ENCODE data around the gene ZFHX2. TPM values are rescaled to one million over a fixed set of nuclear protein-coding genes. Genes with fewer than 3 reads are reported as not detected.
A peak's percentile ranks its signal among the peaks of the same experiment; 100 is the strongest.

The ZFHX2 gene
- polyA plus RNA-seq, 1 donor from 2014 or later, result 0.72 TPM

DNA sequence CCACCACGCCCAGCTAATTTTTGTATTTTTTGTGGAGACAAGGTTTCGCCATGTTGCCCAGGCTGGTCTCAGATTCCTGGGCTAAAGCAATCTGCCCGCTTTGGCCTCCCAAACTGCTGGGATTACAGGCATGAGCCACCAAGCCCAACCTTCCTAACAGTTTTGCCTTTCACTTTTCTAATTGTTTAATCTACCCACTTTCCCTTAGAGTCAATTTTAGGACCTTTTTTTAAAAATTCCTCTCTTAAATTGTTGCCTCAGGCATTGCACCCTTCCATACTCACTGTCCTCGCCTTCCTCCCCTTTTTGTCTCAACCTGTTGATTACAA, 11.5 kb downstream of the ZFHX2 start:
- H3K27ac ChIP-seq (ENCODE audit: low read length), result peak overlapping the region; percentile 91
- no peak overlapping the region for H3K4me3 ChIP-seq (ENCODE audit: low read length)
- H3F3A ChIP-seq (ENCODE audit: insufficient read depth, low read length, poor library complexity, severe bottlenecking), result no peaks in the 10 kb centered on the region
- peaks cover 14% of the 10 kb centered on the region for H3K79me2 ChIP-seq (replicated peaks; ENCODE audit: insufficient read depth, low read length)
- no peak overlapping the region for H3K9ac ChIP-seq (ENCODE audit: low read length)
- no peaks in the 10 kb centered on the region for H4K20me1 ChIP-seq (ENCODE audit: insufficient read depth)
- TF ChIP-seq TAF1 (IDR thresholded peaks at IDR 0.05; ENCODE audit: low read depth) (no peak), RAD21 (conservative IDR thresholded peaks at IDR 0.05) (no peak), SMC3 (conservative IDR thresholded peaks at IDR 0.05; ENCODE audit: poor library complexity) (no peak), EZH2 (IDR thresholded peaks at IDR 0.05; ENCODE audit: borderline replicate concordance, insufficient read depth, low read length, poor library complexity, severe bottlenecking) (no peak), POLR2AphosphoS5 (IDR thresholded peaks at IDR 0.05) (no peak), MXI1 (conservative IDR thresholded peaks at IDR 0.05; ENCODE audit: poor library complexity, severe bottlenecking) (no peak), EP300 (conservative IDR thresholded peaks at IDR 0.05; ENCODE audit: poor library complexity, severe bottlenecking) (no peak)
- TF ChIP-seq, protein P1, sequence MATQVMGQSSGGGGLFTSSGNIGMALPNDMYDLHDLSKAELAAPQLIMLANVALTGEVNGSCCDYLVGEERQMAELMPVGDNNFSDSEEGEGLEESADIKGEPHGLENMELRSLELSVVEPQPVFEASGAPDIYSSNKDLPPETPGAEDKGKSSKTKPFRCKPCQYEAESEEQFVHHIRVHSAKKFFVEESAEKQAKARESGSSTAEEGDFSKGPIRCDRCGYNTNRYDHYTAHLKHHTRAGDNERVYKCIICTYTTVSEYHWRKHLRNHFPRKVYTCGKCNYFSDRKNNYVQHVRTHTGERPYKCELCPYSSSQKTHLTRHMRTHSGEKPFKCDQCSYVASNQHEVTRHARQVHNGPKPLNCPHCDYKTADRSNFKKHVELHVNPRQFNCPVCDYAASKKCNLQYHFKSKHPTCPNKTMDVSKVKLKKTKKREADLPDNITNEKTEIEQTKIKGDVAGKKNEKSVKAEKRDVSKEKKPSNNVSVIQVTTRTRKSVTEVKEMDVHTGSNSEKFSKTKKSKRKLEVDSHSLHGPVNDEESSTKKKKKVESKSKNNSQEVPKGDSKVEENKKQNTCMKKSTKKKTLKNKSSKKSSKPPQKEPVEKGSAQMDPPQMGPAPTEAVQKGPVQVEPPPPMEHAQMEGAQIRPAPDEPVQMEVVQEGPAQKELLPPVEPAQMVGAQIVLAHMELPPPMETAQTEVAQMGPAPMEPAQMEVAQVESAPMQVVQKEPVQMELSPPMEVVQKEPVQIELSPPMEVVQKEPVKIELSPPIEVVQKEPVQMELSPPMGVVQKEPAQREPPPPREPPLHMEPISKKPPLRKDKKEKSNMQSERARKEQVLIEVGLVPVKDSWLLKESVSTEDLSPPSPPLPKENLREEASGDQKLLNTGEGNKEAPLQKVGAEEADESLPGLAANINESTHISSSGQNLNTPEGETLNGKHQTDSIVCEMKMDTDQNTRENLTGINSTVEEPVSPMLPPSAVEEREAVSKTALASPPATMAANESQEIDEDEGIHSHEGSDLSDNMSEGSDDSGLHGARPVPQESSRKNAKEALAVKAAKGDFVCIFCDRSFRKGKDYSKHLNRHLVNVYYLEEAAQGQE (IDR thresholded peaks at IDR 0.05; ENCODE audit: borderline replicate concordance), result no peak
- TF ChIP-seq, protein P2, sequence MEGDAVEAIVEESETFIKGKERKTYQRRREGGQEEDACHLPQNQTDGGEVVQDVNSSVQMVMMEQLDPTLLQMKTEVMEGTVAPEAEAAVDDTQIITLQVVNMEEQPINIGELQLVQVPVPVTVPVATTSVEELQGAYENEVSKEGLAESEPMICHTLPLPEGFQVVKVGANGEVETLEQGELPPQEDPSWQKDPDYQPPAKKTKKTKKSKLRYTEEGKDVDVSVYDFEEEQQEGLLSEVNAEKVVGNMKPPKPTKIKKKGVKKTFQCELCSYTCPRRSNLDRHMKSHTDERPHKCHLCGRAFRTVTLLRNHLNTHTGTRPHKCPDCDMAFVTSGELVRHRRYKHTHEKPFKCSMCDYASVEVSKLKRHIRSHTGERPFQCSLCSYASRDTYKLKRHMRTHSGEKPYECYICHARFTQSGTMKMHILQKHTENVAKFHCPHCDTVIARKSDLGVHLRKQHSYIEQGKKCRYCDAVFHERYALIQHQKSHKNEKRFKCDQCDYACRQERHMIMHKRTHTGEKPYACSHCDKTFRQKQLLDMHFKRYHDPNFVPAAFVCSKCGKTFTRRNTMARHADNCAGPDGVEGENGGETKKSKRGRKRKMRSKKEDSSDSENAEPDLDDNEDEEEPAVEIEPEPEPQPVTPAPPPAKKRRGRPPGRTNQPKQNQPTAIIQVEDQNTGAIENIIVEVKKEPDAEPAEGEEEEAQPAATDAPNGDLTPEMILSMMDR (IDR thresholded peaks at IDR 0.05; ENCODE audit: poor library complexity, severe bottlenecking), result no peak
- H3K9me3 ChIP-seq (ENCODE audit: low read length), result no peaks in the 10 kb centered on the region
- no peak overlapping the region for H2AFZ ChIP-seq (ENCODE audit: low read depth, low read length)
- H3K27me3 ChIP-seq (ENCODE audit: insufficient read depth, low read depth, low read length), result no peaks in the 10 kb centered on the region
- peaks cover 5% of the 10 kb centered on the region for H3K36me3 ChIP-seq (ENCODE audit: insufficient read depth, low read length)
- H3K9me2 ChIP-seq (ENCODE audit: insufficient read depth, low read length), result no peaks in the 10 kb centered on the region
- H3K4me2 ChIP-seq (ENCODE audit: low read length), result no peak overlapping the region

DNA sequence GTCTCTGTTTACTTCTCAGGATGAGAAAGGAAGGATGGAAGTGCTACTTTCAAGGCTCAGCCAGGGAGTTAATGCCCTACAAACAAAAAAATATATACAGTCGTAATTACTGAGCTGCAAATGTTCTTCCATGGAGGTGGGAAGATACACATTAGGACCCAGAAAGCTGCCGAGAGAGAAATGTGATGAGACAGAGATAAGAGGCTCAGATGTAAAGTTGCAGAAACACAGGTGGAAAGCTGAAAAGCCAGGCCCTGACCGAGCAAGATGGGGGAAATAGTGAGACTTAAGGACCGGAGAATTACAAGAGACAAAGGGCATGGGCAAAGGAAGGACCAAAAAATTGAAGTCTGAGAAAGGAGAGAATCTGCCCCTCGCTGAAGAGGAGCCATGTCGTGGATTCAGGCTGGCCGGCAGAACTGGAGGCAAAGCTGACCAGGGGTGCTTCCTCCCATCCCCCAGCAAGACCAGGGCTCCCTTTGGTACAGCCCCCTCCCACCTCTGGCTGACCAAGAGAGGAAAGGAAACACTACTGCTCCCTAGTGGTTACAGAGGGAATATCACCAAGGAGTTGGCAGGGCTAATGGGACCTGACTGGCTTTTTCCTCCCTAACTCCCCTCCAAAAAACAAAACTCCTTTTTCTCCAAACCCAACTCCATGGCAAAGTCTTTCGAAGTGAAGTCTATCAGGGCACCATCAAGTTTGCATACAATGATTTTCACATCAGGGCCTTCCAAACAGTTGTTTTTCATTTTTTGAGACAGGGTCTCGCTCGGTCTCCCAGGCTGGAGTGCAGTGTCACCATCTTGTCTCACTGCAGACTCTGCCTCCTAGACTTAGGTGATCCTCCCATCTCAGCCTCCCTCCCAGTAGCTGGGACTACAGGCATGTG, 12.1 kb downstream of the ZFHX2 start:
- peaks cover 5% of the 10 kb centered on the region for H3K36me3 ChIP-seq (ENCODE audit: insufficient read depth, low read length)
- H3K9ac ChIP-seq (ENCODE audit: low read length), result peak overlapping the region; percentile 62
- H3K79me2 ChIP-seq (replicated peaks; ENCODE audit: insufficient read depth, low read length), result peaks cover 12% of the 10 kb centered on the region
- peak overlapping the region; percentile 54 for H3K4me3 ChIP-seq (ENCODE audit: low read length)
- no peaks in the 10 kb centered on the region for H3F3A ChIP-seq (ENCODE audit: insufficient read depth, low read length, poor library complexity, severe bottlenecking)
- H3K9me2 ChIP-seq (ENCODE audit: insufficient read depth, low read length), result no peaks in the 10 kb centered on the region
- no peak overlapping the region for H2AFZ ChIP-seq (ENCODE audit: low read depth, low read length)
- H3K4me2 ChIP-seq (ENCODE audit: low read length), result peak overlapping the region; percentile 61
- H4K20me1 ChIP-seq (ENCODE audit: insufficient read depth), result no peaks in the 10 kb centered on the region
- no peaks in the 10 kb centered on the region for H3K9me3 ChIP-seq (ENCODE audit: low read length)
- no peaks in the 10 kb centered on the region for H3K27me3 ChIP-seq (ENCODE audit: insufficient read depth, low read depth, low read length)
- no peak for TF ChIP-seq TAF1 (IDR thresholded peaks at IDR 0.05; ENCODE audit: low read depth)
- TF ChIP-seq RAD21 (conservative IDR thresholded peaks at IDR 0.05), result peak; percentile 66
- no peak for TF ChIP-seq EP300 (conservative IDR thresholded peaks at IDR 0.05; ENCODE audit: poor library complexity, severe bottlenecking)
- TF ChIP-seq MXI1 (conservative IDR thresholded peaks at IDR 0.05; ENCODE audit: poor library complexity, severe bottlenecking), result no peak
- no peak for TF ChIP-seq POLR2AphosphoS5 (IDR thresholded peaks at IDR 0.05)
- TF ChIP-seq, protein P2 (IDR thresholded peaks at IDR 0.05; ENCODE audit: poor library complexity, severe bottlenecking), result peak; percentile 75
- TF ChIP-seq EZH2 (IDR thresholded peaks at IDR 0.05; ENCODE audit: borderline replicate concordance, insufficient read depth, low read length, poor library complexity, severe bottlenecking), result no peak
- TF ChIP-seq SMC3 (conservative IDR thresholded peaks at IDR 0.05; ENCODE audit: poor library complexity), result peak; percentile 71
- TF ChIP-seq, protein P1 (IDR thresholded peaks at IDR 0.05; ENCODE audit: borderline replicate concordance), result no peak
- H3K27ac ChIP-seq (ENCODE audit: low read length), result peak overlapping the region; percentile 91
